NT2/D1 (cell line): Measurements from ENCODE around the gene ZNF277.
"Not testable (repeated sequence)": the region's sequence is repeated elsewhere in the genome, so short reads cannot be mapped to it uniquely, and the experiment has no call there.

Experiments used
- SUZ12 ChIP-seq: IDR thresholded peaks from 2 replicates; pipeline ENCODE4 v1.6.1; 2011; ENCODE audit not compliant: insufficient read length, insufficient read depth; ENCODE audit errors: extremely low read depth
- YY1 ChIP-seq: IDR thresholded peaks from 2 replicates; pipeline ENCODE4 v1.6.1; 2011; ENCODE audit not compliant: insufficient read length, insufficient read depth
- ZNF274 ChIP-seq: IDR thresholded peaks from 2 replicates; pipeline ENCODE4 v1.6.1; 2011; ENCODE audit warnings: mild to moderate bottlenecking, low read depth, low read length

GRCh38 chr7:112391841-112392286 lies 185.4 kb downstream of the ZNF277 start:
- TF ChIP-seq SUZ12, YY1, ZNF274: not testable (repeated sequence)
